ACC112 (cell line): ENCODE results near the gene NUB1.

Experiments used
- H2AFZ ChIP-seq: fragments of 200-600 bp; sonication (generic); one replicate; pipeline ENCODE4 v1.6.0; 2017; ENCODE audit warnings: antibody characterized with exemption, low read length; ENCODE audit not compliant: unreplicated experiment
- H3K27ac ChIP-seq: fragments of 200-600 bp; sonication (generic); 2 replicates; pipeline ENCODE4 v1.5.1; 2014; ENCODE audit warnings: low read depth, mild to moderate bottlenecking, antibody characterized with exemption, low read length, moderate library complexity
- H3K27me3 ChIP-seq: fragments of 200-600 bp; sonication (generic); 2 replicates; pipeline ENCODE4 v1.6.1; 2014; ENCODE audit warnings: mild to moderate bottlenecking, antibody characterized with exemption, low read length, moderate library complexity, mixed read lengths; ENCODE audit not compliant: insufficient read depth
- H3K36me3 ChIP-seq: fragments of 200-600 bp; sonication (generic); 2 replicates; pipeline ENCODE4 v1.6.1; 2016; ENCODE audit warnings: mild to moderate bottlenecking, antibody characterized with exemption, low read length, moderate library complexity, mixed read lengths; ENCODE audit not compliant: insufficient read depth
- H3K4me1 ChIP-seq: fragments of 200-600 bp; sonication (generic); one replicate; pipeline ENCODE4 v1.6.1; 2016; ENCODE audit warnings: low read length, mixed read lengths; ENCODE audit not compliant: insufficient read depth, unreplicated experiment, control insufficient read depth
- H3K4me3 ChIP-seq: fragments of 200-600 bp; sonication (generic); 2 replicates; pipeline ENCODE4 v1.5.1; 2014; ENCODE audit warnings: mild to moderate bottlenecking, low read depth, low read length
- H3K79me2 ChIP-seq: fragments of 200-600 bp; sonication (generic); one replicate; pipeline ENCODE4 v1.6.0; 2016; ENCODE audit warnings: low read length; ENCODE audit not compliant: control insufficient read depth, unreplicated experiment, insufficient read depth

Gene NUB1

GRCh38 chr7:151313857-151314256, 27.8 kb upstream of the NUB1 start:
- H2AFZ ChIP-seq = peak overlapping the region; percentile 31
- no peaks in the 10 kb centered on the region for H3K36me3 ChIP-seq
- H3K4me1 ChIP-seq = peaks cover 13% of the 10 kb centered on the region
- H3K4me3 ChIP-seq = no peak overlapping the region
- H3K27ac ChIP-seq = no peak overlapping the region
- no peaks in the 10 kb centered on the region for H3K27me3 ChIP-seq
- H3K79me2 ChIP-seq = no peaks in the 10 kb centered on the region

GRCh38 chr7:151314401-151314800, 27.2 kb upstream of the NUB1 start:
- no peaks in the 10 kb centered on the region for H3K27me3 ChIP-seq
- no peaks in the 10 kb centered on the region for H3K79me2 ChIP-seq
- no peaks in the 10 kb centered on the region for H3K36me3 ChIP-seq
- H3K4me1 ChIP-seq = peaks cover 13% of the 10 kb centered on the region
- H2AFZ ChIP-seq = no peak overlapping the region
- no peak overlapping the region for H3K27ac ChIP-seq
- H3K4me3 ChIP-seq = no peak overlapping the region

GRCh38 chr7:151315038-151315655, 26.5 kb upstream of the NUB1 start:
- Histone ChIP-seq H3K79me2 (no peaks in the 10 kb centered on the region), H2AFZ (no peak overlapping the region), H3K36me3 (no peaks in the 10 kb centered on the region), H3K4me3 (no peak overlapping the region), H3K4me1 (peaks cover 13% of the 10 kb centered on the region), H3K27me3 (no peaks in the 10 kb centered on the region), H3K27ac (no peak overlapping the region)

- H3K4me3 ChIP-seq = no peak overlapping the region
- no peaks in the 10 kb centered on the region for H3K27me3 ChIP-seq
- peaks cover 13% of the 10 kb centered on the region for H3K4me1 ChIP-seq
- H3K36me3 ChIP-seq = no peaks in the 10 kb centered on the region
- no peak overlapping the region for H2AFZ ChIP-seq
- H3K79me2 ChIP-seq = no peaks in the 10 kb centered on the region
- no peak overlapping the region for H3K27ac ChIP-seq
Observed at GRCh38 chr7:151316896-151317295, 24.7 kb upstream of the NUB1 start.

GRCh38 chr7:151317936-151318335, 23.7 kb upstream of the NUB1 start:
- Histone ChIP-seq H3K79me2 (no peaks in the 10 kb centered on the region), H3K27me3 (no peaks in the 10 kb centered on the region), H2AFZ (no peak overlapping the region), H3K4me3 (no peak overlapping the region), H3K4me1 (peaks cover 13% of the 10 kb centered on the region), H3K36me3 (no peaks in the 10 kb centered on the region), H3K27ac (no peak overlapping the region)

GRCh38 chr7:151319189-151319588, 22.4 kb upstream of the NUB1 start:
- Histone ChIP-seq H3K79me2 (no peaks in the 10 kb centered on the region), H3K4me1 (peaks cover 5% of the 10 kb centered on the region), H3K27me3 (0 out of 2 replicates have a peak, but pooled peaks cover 2% of the 10 kb centered on the region), H2AFZ (no peak overlapping the region), H3K4me3 (no peak overlapping the region), H3K36me3 (no peaks in the 10 kb centered on the region), H3K27ac (no peak overlapping the region)

- no peak overlapping the region for H2AFZ ChIP-seq
Observed at GRCh38 chr7:151320263-151320845, 21.3 kb upstream of the NUB1 start.

GRCh38 chr7:151321341-151321740, 20.3 kb upstream of the NUB1 start:
- peaks cover 13% of the 10 kb centered on the region for H3K27me3 ChIP-seq
- no peak overlapping the region for H3K4me3 ChIP-seq
- no peaks in the 10 kb centered on the region for H3K36me3 ChIP-seq
- H3K79me2 ChIP-seq = no peaks in the 10 kb centered on the region
- no peaks in the 10 kb centered on the region for H3K4me1 ChIP-seq
- H2AFZ ChIP-seq = no peak overlapping the region
- no peak overlapping the region for H3K27ac ChIP-seq

More at GRCh38 chr7:151320263-151320845, 21.3 kb upstream of the NUB1 start:
- Histone ChIP-seq H3K36me3 (no peaks in the 10 kb centered on the region), H3K27ac (no peak overlapping the region), H3K4me3 (no peak overlapping the region), H3K27me3 (peaks cover 13% of the 10 kb centered on the region), H3K79me2 (no peaks in the 10 kb centered on the region), H3K4me1 (no peaks in the 10 kb centered on the region)

GRCh38 chr7:151322906-151323305, 18.7 kb upstream of the NUB1 start:
- peaks cover 6% of the 10 kb centered on the region for H3K4me1 ChIP-seq
- H3K4me3 ChIP-seq = no peak overlapping the region
- H3K27ac ChIP-seq = no peak overlapping the region
- H3K36me3 ChIP-seq = no peaks in the 10 kb centered on the region
- peaks cover 13% of the 10 kb centered on the region for H3K27me3 ChIP-seq
- no peak overlapping the region for H2AFZ ChIP-seq
- H3K79me2 ChIP-seq = no peaks in the 10 kb centered on the region

GRCh38 chr7:151327022-151327421, 14.6 kb upstream of the NUB1 start:
- Histone ChIP-seq H3K79me2 (no peaks in the 10 kb centered on the region), H3K4me1 (peaks cover 8% of the 10 kb centered on the region), H2AFZ (no peak overlapping the region)

GRCh38 chr7:151327659-151328058, 14.0 kb upstream of the NUB1 start:
- H2AFZ ChIP-seq = no peak overlapping the region
- no peaks in the 10 kb centered on the region for H3K79me2 ChIP-seq
- H3K27me3 ChIP-seq = peaks cover 13% of the 10 kb centered on the region

More at GRCh38 chr7:151327022-151327421, 14.6 kb upstream of the NUB1 start:
- Histone ChIP-seq H3K27me3 (peaks cover 13% of the 10 kb centered on the region), H3K36me3 (no peaks in the 10 kb centered on the region), H3K27ac (no peak overlapping the region), H3K4me3 (no peak overlapping the region)

More at GRCh38 chr7:151327659-151328058, 14.0 kb upstream of the NUB1 start:
- Histone ChIP-seq H3K27ac (no peak overlapping the region), H3K4me1 (peaks cover 8% of the 10 kb centered on the region), H3K36me3 (no peaks in the 10 kb centered on the region), H3K4me3 (no peak overlapping the region)
